ENCODE data around the gene MDN1.

GRCh38 chr6:89786970-89787369 is 32.6 kb downstream of the MDN1 start:
- TF ChIP-seq YY1 (IDR thresholded peaks at IDR 0.05; ENCODE audit: insufficient read depth, insufficient read length) (no peak), ZNF274 (IDR thresholded peaks at IDR 0.05; ENCODE audit: low read depth, low read length) (no peak)
